OCI-LY3 (cell line): ENCODE data around the gene HOXA3.

Source experiments
- H2AFZ ChIP-seq: fragments of 200-600, 300-600 bp; shearing (Covaris generic); 2 replicates; pipeline ENCODE4 v1.6.0; 2014; ENCODE audit warnings: antibody characterized with exemption, low read depth, low read length
- H3K27ac ChIP-seq: fragments of 200-600, 300-600 bp; sonication (generic); 2 replicates; pipeline ENCODE4 v1.5.1; 2014; ENCODE audit warnings: mild to moderate bottlenecking, low read length, moderate library complexity, mixed read lengths
- H3K27me3 ChIP-seq: fragments of 200-600, 300-600 bp; sonication (generic); 2 replicates; pipeline ENCODE4 v1.6.1; 2014; ENCODE audit warnings: low read depth, low read length, mixed read lengths
- H3K36me3 ChIP-seq: fragments of 200-600, 300-600 bp; sonication (generic); replicated peaks from 2 replicates; pipeline ENCODE3; 2014; ENCODE audit warnings: low read depth, low read length, mixed read lengths
- H3K4me1 ChIP-seq: fragments of 300-600, 200-600 bp; sonication (generic); 2 replicates; pipeline ENCODE4 v1.6.1; 2014; ENCODE audit warnings: low read length, mixed read lengths
- H3K4me2 ChIP-seq: fragments of 200-600, 300-600 bp; sonication (generic); 2 replicates; pipeline ENCODE4 v1.6.1; 2014; ENCODE audit warnings: low read length, mixed read lengths
- H3K4me3 ChIP-seq: fragments of 300-600, 200-600 bp; sonication (generic); 2 replicates; pipeline ENCODE4 v1.5.1; 2014; ENCODE audit warnings: antibody characterized with exemption, mild to moderate bottlenecking, low read length, moderate library complexity
- H3K79me2 ChIP-seq: fragments of 300-600, 200-600 bp; shearing (Covaris generic); 2 replicates; pipeline ENCODE4 v1.6.1; 2014; ENCODE audit warnings: mild to moderate bottlenecking, low read length, mixed read lengths
- H3K9ac ChIP-seq: fragments of 300-600, 200-600 bp; shearing (Covaris generic); 2 replicates; pipeline ENCODE4 v1.6.0; 2014; ENCODE audit warnings: mild to moderate bottlenecking, low read length, moderate library complexity
- H3K9me3 ChIP-seq: fragments of 200-600, 300-600 bp; shearing (Covaris generic); 2 replicates; pipeline ENCODE4 v1.6.1; 2014; ENCODE audit warnings: low read length, mixed read lengths; ENCODE audit not compliant: insufficient read depth
- H4K20me1 ChIP-seq: fragments of 200-600, 300-600 bp; sonication (generic); 2 replicates; pipeline ENCODE4 v1.6.1; 2016; ENCODE audit warnings: low read length, mixed read lengths; ENCODE audit not compliant: insufficient read depth
- CTCF ChIP-seq: fragments of 200-600, 300-600 bp; sonication (generic); IDR thresholded peaks from 2 replicates; pipeline ENCODE4 v1.5.1; 2014; ENCODE audit warnings: antibody characterized with exemption, low read length, low read depth
- EZH2phosphoT487 ChIP-seq: fragments of 200-600 bp; shearing (Covaris generic); IDR thresholded peaks from 2 replicates; pipeline ENCODE4 v1.6.1; 2018; ENCODE audit warnings: antibody characterized with exemption, mixed run types, low read depth

Gene HOXA3

DNA sequence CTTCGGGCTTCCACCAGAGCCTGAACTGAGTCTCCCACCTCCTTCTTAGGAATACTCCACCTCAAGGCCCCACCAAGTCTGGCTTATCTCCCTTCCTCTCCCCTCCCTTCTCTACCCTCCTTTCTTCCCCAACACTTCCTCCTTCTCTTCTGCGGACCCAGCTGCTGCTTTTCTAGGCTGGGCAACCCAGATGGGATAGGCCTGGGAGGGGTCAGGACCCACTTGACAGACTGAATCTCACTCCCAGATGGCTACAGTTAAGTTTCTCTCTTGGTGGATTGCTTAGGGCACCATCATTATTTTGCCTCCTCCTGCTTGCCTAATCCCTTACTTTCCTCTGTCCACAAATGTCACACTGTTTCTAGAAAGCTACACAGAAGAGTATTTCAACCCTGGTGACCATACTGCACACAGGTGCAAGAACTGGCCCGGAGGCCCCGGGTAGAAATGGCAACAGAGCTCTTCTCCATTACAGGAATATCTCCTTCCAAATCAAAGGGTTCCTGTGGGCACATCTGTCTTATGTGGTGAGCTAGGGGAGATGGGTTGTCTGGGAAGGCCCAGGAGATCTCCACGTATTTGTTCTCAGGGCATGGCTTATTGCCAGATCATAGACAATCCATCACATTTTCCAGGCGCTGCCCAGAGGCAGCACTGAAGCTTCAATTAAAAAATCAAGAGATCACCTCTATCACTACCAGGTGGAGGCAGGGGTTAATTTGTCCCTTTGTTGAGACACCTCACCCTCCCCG, 37.8 kb upstream of the HOXA3 start:
- Histone ChIP-seq H3K36me3 (no peaks in the 10 kb centered on the region), H3K27me3 (no peaks in the 10 kb centered on the region), H3K9me3 (no peaks in the 10 kb centered on the region), H2AFZ (no peak overlapping the region), H3K27ac (no peak overlapping the region), H3K4me2 (no peak overlapping the region), H3K79me2 (no peaks in the 10 kb centered on the region), H4K20me1 (no peaks in the 10 kb centered on the region), H3K4me1 (no peaks in the 10 kb centered on the region), H3K4me3 (no peak overlapping the region), H3K9ac (no peak overlapping the region)
- TF ChIP-seq CTCF: no peak

- no peaks in the 10 kb centered on the region for H3K4me1 ChIP-seq
Observed at GRCh38 chr7:27189295-27189996, 37.1 kb upstream of the HOXA3 start.

GRCh38 chr7:27188386-27189294, 36.3 kb upstream of the HOXA3 start:
- H3K36me3 ChIP-seq: no peaks in the 10 kb centered on the region
- H3K4me3 ChIP-seq: no peak overlapping the region
- H2AFZ ChIP-seq: no peak overlapping the region
- no peaks in the 10 kb centered on the region for H3K9me3 ChIP-seq
- H4K20me1 ChIP-seq: no peaks in the 10 kb centered on the region
- H3K79me2 ChIP-seq: no peaks in the 10 kb centered on the region
- H3K9ac ChIP-seq: no peak overlapping the region
- H3K4me1 ChIP-seq: no peaks in the 10 kb centered on the region
- TF ChIP-seq CTCF (no peak), EZH2phosphoT487 (no peak)
- H3K4me2 ChIP-seq: no peak overlapping the region
- H3K27me3 ChIP-seq: no peaks in the 10 kb centered on the region
- H3K27ac ChIP-seq: no peak overlapping the region

More at GRCh38 chr7:27189295-27189996, 37.1 kb upstream of the HOXA3 start:
- Histone ChIP-seq H4K20me1 (no peaks in the 10 kb centered on the region), H2AFZ (no peak overlapping the region), H3K27me3 (no peaks in the 10 kb centered on the region), H3K4me3 (no peak overlapping the region), H3K27ac (no peak overlapping the region), H3K9ac (no peak overlapping the region), H3K4me2 (no peak overlapping the region), H3K79me2 (no peaks in the 10 kb centered on the region), H3K36me3 (no peaks in the 10 kb centered on the region), H3K9me3 (no peaks in the 10 kb centered on the region)
- TF ChIP-seq CTCF: no peak
- TF ChIP-seq EZH2phosphoT487: no peak
